RPMI8226 (cell line): ENCODE measurements around the gene SGTA.

Experiments used
- DNase-seq: peaks from one replicate; pipeline ENCODE4 v3.0.0-alpha.2; 2015

SGTA gene

GRCh38 chr19:2744113-2744512, 39.0 kb downstream of the SGTA start:
- DNase-seq, result no peak

DNA sequence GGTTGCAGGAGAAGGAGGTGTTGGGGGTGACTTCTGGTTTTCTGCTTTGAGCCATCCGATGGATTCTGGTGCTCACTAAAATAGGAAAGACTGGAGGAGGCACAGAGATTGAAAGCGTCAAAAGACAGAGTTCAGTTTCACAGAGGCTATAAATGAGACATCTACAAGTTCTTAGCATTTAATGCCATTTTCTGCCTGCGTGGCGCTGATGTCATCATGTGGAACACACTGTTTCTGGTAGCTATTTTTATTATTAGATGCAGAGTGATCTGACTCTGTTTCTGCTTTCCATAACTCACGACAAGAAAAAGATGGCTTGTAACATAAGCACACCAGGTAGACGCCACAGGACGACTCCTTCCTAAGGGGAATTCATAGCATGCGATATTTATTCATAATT, 40.0 kb downstream of the SGTA start:
- DNase-seq, result no peak

- DNase-seq, result no peak
Measured at GRCh38 chr19:2740314-2740656, 42.8 kb downstream of the SGTA start.

GRCh38 chr19:2739602-2740313, 43.3 kb downstream of the SGTA start, which contains the start of gene SLC39A3:
Gene SLC39A3 (minus strand): TSS chr19:2740017. CDS start chr19:2737257, 2,760 bp downstream.
- peak; percentile 99 for DNase-seq

DNA sequence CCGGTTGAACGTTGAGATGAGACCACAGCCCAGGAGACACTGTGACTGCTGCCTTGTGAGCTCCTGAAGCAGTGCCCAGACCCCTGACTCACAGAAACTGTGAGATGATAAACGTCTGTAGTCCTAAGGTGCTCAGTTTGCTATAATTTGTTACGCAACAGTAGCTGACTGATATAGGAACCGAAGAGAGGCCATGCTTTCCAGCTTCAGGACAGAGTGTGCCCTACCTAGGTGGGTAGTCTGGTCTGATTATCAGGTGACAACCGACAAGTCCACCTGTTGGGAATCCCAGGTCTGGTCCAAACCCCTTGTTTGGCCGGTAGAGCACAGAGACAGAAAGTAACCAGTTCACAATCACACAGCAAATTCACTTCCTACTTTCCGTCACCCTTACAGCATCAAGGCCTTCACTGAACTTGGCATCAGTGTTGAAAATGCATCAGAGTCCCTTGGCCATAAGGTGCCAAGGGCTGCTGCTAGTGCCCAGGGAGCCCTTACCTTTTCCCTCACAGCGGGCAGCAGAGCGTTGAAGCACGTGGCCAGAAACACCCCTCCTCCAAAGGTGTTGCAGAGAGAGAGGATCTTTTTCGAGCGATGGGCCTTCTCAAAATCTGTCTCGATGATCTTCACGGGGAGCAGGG, 46.4 kb downstream of the SGTA start:
- no peak for DNase-seq

GRCh38 chr19:2735374-2735773, 47.7 kb downstream of the SGTA start:
- no peak for DNase-seq

- no peak for DNase-seq
Measured at GRCh38 chr19:2734589-2735288, 48.3 kb downstream of the SGTA start.

GRCh38 chr19:2733930-2734588, 49.0 kb downstream of the SGTA start:
- DNase-seq, result no peak

GRCh38 chr19:2732883-2733282, 50.2 kb downstream of the SGTA start:
- DNase-seq, result no peak

- DNase-seq, result no peak
Measured at GRCh38 chr19:2732157-2732725, 50.8 kb downstream of the SGTA start.

- DNase-seq, result no peak
Measured at GRCh38 chr19:2731181-2731995, 51.7 kb downstream of the SGTA start.

DNA sequence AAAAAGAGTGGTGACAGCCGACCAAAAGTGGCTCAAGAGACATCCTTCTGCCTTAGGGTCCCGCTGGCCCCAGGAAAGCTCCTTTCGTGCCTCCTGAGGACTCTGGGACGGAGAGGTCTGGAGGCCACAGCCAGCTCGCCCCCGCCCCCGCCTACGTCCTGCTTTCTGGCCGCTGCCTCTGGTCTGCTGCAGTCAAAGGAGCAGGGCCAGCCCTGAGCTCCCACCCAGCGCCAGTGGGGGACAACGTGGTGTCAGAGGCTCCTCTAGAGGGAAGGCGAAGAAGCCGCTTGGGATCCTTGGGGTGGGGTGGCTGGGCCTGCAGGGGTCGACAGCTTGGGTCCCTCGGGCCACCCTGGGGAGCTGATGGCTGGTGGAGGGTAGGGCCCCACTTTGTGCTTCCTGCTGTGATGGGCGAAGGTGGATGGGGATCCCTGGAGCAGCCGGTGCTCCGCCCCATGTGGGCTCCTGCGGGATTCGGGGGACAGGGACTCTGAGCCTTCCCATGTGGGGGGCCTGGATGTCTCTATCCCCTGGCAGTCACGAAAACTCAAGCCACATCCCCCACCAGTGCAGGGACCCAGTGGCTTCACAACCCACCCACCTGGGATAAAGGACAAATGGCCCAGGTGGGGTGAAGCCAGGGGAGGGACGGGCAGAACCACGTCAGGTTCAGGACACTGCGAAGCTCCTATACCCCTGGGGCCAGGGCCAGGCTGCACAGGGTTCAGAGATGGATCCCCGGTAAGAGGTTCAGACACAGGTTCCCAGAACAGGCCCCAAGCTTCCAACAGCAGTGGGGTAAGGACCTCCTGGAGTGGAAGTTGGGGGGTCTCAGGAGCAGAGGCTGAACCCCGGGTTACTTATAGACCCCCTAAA, 52.9 kb downstream of the SGTA start:
- no peak for DNase-seq

GRCh38 chr19:2728783-2729387, 54.2 kb downstream of the SGTA start:
- DNase-seq, result no peak

- DNase-seq, result no peak
Measured at GRCh38 chr19:2727640-2727944, 55.5 kb downstream of the SGTA start.

- DNase-seq, result peak; percentile 63
Measured at GRCh38 chr19:2726904-2727639, 56.0 kb downstream of the SGTA start.

DNA sequence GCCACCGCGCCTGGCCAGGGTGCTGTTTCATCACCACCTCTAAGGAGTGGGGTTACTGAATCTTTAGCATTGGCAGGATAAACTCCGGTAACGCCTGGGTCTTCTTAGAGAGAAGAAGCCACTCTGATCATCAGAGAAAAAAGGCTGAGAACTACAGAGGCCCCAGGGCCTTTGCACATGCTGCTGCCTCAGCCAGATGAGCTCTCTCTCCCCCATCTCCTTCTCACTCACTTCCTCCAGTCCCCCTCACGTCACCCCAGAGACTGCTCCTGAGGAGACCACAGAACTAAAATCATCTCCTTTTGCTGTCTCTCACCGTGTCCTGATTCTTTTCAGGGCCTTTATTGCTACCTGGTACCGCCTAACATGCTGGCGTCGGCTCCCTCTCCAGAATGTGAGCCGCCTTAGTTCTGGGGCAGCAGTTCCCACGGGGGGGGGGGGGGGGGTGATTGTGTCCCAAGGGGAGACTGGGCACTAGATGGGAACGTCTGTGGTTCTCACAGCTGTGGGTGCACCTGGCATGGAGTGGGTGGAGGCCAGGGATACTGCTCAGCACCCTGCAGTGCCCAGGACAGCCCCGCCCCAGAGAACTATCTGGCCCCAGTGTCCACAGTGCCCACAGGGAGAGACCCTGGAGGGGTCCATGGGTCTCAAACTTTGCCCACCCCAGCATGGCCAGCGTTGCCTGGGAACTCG, 56.8 kb downstream of the SGTA start:
- DNase-seq, result no peak

DNA sequence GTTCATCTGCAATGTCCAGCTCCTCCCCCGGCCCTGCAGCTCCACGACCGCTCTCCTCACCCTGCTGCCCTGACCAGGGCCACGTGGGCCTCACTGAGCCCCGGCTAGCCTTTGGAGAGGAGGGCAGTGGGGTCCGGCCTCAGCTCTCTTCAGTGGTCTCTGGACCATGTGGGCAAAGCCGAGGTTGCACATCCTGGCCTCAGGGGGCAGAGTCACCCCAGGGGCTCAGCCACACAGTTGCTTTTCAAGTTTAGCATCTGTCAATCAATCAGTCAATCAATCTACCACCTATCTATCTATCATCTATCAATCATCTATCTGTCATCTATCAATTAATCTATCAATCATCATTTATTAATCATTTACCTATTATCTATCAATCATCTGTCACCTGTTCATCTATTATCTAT, 58.9 kb downstream of the SGTA start:
- DNase-seq, result no peak

GRCh38 chr19:2723747-2724146, 59.3 kb downstream of the SGTA start:
- DNase-seq, result no peak

DNA sequence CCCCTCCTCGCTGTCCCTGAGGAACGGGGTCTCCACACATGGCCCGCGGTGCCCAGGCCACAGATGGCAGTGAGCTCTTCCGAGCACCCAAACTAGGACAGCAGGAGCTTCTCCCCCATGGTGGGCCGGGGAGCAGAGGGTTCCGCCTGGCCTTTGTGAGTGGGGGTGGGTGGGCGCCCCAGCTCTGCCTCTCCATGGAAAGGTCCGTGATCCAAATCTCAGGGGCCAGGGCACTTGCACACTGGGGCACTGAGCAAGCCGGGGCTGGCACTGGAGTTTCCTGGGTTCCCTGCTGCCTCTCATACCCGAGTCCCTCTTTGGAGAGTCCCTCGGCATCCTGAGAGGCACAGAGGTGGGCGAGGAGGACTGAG, 59.7 kb downstream of the SGTA start:
- DNase-seq, result no peak
